Activated T-helper 1 cell treated with anti-CD3 and anti-CD28 coated beads, Interleukin-2, amount 50 U/mL, for 16 hours (primary cell): Measurements from ENCODE around the gene ATE1.

ENCODE experiments used
- DNase-seq, 2 donors: peaks; one replicate each; pipeline ENCODE4 v3.0.0-alpha.2; 2020; ENCODE audit warnings: low read depth in 1 of 2, low spot score in 1 of 2

Gene ATE1

DNA sequence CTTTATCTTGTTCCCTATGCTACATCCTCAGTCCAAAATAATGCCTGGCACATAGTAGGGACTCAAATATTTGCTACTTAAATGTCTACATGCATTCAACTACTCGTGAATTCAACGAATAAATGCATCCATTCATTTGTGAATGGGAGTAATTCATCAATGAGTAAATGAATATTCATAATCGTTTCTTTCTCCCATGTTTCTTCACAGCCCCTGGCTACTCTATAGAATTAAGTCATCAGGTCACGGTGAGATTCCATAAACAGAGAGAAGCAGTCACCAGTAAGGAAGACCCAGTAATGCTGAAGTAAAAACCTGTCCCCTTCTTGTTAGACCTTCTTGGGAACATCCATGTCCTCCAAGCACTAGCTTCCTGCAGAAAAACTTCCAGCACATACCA lies 48.4 kb downstream of the ATE1 start:
- no peak for DNase-seq

DNA sequence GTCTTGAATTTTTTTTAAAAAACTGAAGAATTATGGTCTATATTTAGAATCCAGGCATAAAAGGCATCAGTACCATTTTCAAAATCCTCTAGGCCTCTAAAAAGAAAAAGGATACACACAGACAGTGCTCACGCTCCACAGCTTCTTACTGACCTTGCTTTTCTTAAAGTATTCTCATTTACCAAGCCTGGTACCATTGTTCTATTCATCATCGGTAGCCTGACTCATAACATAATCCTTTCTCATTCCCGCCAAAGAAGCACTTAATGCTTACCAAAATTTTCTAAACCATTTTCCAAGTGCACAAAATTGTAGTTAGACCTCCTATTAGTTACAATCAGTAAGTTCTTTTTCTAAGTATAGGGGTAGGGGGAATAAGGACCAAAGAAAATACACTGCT lies 54.6 kb downstream of the ATE1 start:
- DNase-seq = no peak

DNA sequence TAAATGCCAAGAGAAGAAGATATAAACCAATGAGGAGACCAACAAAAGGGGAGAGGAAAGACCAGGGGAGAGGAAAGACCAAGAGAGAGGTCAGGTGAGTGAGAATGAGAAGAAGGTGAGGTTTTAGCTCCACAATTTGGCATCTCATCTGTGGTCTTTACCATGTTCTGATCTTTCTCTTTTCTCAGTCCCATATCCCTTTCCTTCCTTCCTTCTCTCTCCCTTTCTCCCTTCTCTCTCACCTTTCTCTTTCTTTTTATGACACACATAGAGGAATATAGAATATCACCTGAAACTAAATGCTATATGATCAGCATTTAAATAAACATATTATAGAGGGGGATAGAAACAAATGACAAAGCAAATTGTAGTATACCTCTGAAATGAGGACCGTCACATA lies 57.4 kb downstream of the ATE1 start:
- DNase-seq = no peak

DNA sequence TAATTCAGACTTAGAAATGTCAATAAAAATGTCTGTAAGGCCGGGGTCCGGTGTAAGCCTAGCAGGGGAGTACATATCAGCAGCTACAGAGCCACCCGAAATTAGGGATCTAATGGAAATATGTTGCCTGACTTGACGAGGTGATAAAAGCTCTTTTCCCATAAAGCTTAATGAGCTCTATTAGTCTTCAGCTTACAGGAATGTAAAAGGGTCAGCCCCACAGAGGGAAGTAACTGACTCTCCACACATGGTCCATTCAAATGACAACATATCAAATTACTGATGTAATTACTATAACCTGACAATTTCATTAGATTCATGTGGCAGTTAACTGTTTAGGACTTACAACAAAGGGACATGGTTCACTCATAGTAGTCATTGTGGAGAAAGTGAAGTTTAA lies 62.3 kb downstream of the ATE1 start:
- DNase-seq = no peak

DNA sequence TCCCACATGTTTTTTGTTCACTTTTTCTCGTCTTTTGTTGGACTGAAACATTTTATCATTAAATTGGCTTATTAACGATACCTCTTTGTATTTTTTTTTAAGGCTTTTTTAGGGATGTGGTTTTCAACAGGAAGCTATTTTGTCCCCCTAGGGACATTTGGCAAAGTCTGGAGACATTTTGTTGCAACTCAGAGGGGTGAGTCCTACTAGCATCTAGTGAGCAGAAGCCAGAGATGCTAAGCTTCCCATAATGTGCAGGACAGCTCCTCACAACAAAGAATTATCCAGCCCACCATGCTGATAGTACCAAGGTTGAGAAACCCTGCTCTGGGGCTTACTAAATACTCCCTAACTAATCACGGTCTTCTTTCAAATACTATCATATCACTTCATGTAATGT lies 63.2 kb downstream of the ATE1 start:
- no peak for DNase-seq

DNA sequence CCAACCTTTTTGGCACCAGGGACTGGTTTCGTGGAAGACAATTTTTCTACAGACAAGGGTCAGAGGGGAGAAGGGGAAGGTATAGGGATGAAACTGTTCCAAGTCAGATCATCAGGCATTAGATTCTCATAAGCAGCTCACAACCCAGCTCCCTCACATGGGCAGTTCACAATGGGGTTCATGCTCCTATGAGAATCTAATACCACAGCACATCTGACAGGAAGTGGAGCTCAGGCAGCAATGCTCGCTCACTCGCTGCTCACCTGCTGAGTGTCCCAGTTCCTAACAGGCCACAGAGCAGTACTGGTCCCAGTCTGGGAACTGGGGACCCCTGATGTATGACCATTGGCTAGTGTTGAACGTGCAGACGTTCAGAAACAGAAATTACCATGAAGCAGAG lies 63.7 kb downstream of the ATE1 start:
- DNase-seq = no peak

DNA sequence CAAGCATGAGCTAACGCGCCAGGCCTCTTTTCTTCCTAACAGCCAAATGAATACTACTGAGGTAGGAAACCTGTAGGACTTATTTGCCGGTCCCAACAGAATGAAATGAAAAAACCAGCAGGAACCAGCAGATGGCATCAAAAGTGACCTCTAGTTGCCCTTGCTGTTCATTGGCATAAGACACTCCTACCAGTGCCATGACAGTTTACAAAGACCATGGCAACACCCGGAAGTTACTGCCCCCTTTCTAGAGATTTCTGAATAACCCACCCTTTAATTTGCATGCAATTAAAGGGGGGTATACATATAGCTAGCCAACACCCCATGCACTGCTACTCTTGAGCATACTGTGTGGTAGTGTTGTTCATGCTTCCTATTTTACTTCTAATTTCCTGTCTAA lies 65.2 kb downstream of the ATE1 start:
- DNase-seq = no peak

DNA sequence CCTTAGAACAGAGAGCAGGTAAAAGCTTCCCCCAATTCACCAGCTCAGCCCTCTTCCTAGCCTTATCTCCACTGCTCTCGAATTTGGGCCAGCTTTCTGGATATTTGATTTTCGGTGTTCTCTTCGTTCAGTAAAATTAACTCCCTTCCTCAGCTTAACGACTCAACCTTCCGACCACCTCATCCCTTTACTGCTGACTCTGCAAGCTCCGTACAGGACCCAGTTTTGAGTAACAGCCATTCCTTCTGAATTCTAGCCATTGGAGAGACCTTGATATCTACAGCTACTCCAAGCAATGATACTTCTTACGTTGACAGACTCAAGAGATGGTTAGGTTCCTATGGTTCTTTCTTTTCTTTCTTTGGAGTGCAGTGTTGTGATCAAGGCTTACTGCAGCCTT lies 65.8 kb downstream of the ATE1 start:
- DNase-seq = no peak

DNA sequence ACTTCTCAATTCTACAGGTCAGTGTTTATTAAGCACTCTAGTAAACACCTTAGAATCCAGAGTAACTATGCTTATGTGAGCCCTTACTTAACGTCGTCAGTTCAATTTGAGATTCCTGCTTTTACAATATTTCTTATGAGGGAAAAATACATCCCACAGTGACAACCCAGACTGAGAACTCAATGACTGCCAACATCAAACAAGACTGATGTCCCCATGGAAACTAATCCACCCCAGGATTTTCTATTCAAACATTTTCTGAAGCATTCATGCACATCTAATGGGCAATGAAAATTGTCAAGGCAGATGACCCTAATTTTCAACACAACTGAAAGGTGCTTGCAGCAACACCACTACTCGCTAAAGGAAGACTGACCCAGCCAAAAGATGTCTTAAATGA lies 67.0 kb downstream of the ATE1 start:
- no peak for DNase-seq

DNA sequence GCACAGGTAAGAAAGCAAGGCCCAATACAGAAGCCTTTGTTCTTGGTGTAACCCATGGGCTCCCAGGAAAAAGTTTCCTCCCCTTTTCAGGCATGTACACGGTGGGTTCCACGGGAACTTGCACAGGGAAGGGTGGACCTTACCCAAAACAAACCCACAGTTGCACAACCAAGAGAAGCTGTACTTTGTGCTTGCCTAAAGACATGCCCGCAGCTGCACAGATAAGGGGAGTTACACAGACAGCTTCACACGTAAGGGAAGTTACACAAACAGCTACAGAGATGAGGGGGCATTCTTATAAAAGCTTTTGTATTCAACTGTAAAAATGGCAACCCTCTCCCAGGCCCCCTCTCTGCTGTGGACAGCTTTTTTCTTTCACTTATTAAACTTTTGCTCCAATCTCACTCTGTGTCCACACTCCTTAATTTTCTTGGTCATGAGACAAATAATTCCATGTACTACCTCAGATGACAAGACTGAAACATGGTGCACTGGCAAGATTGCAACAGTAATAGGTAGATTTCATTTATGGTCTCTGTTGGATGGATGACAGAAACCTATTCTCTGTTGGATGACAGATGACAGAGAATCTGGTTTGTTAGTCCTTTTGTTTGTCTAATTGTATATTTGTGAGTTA lies 72.9 kb downstream of the ATE1 start:
- DNase-seq = no peak

DNA sequence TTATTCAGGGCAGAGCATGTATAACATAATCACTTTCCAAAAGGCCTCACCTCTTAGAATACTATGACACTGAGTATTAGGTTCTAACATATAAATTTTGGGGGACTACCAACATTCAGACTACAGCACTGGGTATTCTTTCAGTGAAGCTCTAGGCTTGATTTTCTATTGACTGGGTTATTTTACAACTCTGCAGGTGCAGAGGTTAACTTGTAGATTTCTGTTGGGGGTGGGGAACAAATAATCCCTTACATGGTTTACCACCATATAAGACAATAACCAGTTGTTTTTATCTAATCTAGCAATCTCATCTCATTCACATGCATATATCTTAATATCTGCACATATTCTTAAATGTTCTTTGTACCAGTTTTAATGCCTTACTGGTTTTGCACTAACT lies 73.9 kb downstream of the ATE1 start:
- DNase-seq = no peak

DNA sequence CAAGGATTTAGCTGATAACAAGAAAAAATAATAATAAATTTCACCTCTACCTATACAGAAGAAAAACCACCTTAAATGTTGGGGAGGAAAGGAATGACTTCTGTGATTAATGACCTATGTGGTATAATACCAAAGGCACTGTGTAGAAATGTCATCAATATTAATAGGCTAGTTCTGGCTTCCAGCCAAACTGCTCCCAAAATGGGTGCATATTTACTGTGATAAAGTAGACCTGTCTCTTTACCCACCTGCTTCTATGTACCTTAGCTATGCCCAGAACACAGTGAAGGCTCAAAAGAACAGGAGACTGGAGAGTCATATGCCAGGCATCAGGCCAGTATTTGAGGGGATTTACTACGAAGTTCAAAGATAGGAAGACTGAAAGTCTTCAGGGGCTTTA lies 76.0 kb downstream of the ATE1 start:
- DNase-seq = no peak

DNA sequence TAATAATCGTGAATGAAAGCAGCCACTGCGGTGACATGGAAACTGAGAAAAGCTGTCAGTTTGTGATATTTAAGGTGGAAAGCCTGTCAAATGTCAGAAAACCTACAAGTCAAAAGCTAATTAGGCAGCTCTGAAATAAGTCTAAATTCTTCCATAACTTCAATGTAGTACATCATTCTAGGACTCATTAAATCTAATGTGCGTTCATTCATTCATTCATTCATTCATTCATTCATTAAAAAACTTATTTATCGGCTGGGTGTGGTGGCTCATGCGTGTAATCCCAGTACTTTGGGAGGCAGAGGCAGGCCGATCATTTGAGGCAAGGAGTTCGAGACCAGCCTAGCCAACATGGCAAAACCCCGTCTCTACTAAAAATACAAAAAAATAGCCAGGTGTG lies 79.7 kb downstream of the ATE1 start:
- no peak for DNase-seq

DNA sequence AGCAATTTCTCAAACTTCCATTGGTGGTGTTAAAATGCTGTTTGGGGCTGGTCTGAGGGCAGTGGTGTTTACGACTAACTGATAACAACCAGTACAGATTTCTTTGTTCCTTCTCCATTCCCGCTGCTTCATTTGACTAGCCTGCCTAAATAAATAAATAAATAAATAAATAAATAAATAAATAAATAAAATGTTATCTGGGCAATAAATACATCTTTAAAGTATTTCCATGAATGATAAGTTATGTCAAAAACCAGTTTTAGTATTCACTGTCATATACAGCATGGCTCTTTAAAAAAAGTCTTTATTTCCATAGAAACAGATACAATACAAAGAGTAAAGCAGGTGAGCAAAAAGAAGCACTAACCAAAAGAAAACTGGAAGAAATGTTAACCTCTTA lies 81.3 kb downstream of the ATE1 start:
- no peak for DNase-seq

DNA sequence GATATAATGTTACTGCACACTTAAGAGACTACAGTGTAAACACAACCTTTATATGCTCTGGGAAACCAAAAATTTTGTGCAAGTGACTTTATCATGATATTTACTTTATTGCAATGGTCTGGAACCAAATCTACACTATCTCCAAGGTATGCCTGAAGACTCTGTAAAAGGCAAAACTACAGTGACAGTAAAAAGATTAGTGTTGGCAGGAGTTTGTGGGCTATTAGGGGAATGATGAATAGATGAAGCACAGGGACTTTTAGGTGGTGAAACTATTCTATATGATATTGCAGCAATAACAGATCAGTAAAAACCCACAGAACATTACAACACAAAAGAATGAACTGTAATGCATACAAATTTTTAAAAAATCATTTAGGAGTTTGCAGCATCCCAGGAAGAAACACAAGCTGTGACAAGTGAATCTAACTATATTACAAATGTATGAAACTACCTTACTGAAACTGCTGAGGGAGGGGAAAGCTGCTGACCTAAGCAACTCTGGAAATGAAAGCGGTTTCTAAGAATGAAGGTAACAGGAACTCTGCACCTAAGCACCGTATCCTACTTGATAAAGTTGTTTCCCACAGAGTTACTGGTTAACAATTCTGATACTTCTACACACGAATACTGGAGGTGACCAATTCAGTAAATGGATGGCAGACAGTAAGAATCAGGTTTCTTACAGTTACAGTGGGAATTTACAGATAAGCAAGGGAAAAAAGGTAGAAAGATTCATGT lies 82.6 kb downstream of the ATE1 start:
- DNase-seq = no peak

DNA sequence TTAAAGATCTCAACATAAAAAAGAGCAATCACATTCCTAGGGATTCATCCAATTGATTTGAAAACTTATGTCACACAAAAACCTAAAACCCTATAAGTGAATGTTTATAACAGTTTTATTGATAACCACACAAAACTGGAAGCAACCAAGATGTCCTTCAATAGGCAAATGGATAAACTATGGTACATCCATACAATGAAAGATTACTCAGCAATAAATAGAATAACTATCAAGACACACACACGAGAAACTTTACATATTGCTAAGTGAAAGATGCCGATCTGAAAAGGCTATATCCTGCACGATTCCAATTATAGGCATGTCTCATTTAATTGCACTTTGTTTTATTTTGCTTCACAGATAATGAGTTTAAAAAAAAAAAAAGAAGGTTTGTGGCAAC lies 83.3 kb downstream of the ATE1 start:
- no peak for DNase-seq

DNA sequence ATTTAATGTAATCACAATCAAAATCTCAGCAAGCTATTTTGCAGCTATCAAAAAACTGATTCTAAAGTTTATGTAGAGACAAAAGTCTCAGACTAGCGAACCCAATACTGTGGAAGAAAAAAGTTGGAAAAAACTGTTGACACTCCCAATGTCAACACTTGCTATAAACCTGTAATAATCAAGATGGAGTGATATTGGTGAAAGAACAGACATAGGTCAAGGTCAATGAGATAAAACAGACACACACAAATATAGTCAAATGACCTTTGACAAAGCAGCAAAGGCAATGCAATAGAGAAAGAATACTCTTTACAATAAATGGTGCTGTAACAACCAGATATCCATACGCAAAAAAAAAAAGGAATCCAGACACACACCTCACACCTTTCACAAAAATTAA lies 84.5 kb downstream of the ATE1 start:
- no peak for DNase-seq

DNA sequence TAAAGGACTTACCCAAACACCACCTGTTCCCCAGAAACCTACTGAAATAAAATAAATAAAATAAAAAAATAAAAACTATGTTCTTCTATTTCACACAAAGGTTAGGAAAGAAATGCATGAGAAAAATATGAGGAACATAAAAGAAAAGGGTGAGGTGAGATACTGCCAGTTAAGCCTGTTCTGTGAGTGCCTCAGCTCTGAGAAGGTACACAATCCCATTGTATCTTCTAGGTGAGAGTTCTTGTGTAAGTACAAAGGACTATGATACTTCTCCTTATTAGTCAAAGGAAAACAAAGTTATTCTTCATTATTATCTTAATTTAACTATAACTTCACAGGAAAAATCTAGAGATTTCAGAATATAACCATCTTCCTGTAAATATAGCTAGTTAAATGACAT lies 86.0 kb downstream of the ATE1 start:
- DNase-seq = no peak

DNA sequence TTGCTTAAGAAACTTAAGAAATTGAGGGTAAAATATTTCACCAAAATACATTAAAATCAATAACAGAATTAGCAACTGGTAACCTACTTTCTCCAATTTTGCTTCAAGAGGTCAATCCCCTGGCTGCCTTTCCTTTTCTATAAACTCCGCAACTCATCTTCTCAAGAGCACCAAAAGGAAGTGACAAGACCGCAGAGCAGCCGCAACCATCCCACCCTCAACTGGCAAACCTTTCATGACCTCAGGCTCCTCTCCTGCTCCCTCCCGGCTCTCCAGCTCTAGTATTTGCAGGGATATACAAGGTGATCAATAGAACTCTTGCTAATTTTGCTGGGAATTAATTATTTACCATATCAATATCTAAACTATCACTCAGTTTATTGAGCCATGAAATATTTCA lies 88.9 kb downstream of the ATE1 start:
- no peak for DNase-seq

DNA sequence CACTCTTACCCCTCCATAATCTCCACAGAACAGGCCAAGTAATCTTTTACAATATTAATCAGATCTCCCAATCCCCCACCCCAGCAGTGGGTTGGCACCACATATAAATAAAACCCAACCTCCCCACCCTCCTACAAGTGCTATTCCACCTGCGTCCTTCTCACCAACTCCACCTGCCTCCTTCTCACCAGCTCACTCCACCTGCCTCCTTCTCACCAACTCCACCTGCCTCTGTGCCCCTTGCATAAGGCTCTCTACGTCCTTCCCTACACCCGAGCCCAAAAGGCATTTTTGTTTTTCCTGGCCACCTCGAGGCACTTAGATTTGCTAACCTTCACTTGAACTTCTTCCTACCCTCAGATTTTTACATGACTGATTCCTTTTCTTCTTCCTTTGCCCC lies 89.7 kb downstream of the ATE1 start:
- DNase-seq = no peak

DNA sequence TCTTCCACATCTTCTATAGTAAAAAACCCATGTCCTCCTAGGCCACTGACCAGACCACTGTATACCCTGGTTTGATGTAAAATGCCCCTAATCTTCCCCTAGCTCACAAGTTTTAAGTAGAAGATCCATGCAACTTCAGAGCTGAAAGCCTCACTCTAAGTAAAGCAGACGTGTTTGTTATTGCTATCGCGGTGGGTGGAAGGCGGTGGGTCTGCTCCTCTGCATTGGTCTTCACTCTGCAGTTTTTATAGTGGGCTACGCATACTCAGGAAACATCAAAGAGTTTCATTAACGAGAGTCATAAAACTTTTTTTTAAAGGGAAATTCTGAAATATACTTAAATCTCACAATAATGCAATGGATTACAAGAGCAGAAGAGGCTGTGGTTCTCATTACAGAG lies 91.7 kb downstream of the ATE1 start:
- DNase-seq = no peak

DNA sequence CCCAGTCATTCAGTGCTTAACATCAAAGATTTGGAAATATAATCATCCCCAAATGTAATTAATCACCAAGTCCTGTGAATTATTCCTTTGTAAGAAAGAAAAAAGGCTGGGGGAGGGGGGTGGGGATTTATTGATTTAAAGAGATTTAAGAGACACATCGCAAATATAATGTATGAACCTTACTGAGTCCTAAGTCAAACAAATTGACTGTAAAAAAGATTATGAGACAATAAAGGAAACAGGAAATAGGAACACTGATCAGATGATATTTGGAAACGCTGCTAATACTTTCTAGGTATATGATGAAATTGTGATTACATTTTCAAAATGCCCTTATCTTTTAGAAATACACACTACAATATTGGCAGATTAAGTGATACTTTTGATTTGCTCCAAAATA lies 92.5 kb downstream of the ATE1 start:
- DNase-seq = no peak

DNA sequence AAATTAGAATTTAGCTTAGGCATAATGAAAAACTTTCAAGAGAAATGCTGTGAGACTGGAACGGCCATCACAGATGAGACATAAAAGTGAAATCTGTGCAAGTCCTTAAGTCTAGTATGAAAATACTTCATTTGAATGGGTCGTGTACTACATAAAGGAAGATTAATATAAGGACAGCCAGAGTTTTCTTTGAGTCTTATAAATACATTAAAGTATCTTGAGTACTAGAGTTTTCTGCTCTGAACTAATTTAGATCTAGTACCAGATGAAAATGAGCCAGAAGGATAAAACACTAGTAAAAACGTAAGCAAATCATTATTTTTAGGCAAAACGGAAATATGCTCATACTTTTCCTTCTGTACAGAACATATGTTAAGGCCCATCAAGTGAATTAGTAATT lies 93.1 kb downstream of the ATE1 start:
- no peak for DNase-seq
